Measurements from ENCODE around the gene USP2.

The USP2 gene

GRCh38 chr11:119373921-119374631, 7.4 kb downstream of the USP2 start:
- no peak overlapping the region for H3K4me3 ChIP-seq (ENCODE audit: low read depth, low read length)
- ChIA-PET CTCF (interaction anchor here (0.6 to 21.7 kb wide), 37 partner anchors 9 to 279 kb away, joined by 3 to 425 read pairs (median 7); partner anchors contain the start of genes C1QTNF5, CBL, MFRP and THY1), POLR2A (interaction anchor here (1.0 kb wide), 1 partner anchor 9 kb away, joined by 4 read pairs; no protein-coding TSS in a partner anchor)
- TF ChIP-seq CTCF (IDR thresholded peaks at IDR 0.05; ENCODE audit: insufficient read depth, low read length, missing control alignments) = peak; percentile 96
- peak; percentile 12 for DNase-seq (ENCODE audit: low read depth, low spot score)

GRCh38 chr11:119373059-119373920, 8.2 kb downstream of the USP2 start:
- ChIA-PET POLR2A (interaction anchor here (1.0 kb wide), 1 partner anchor 8 kb away, joined by 4 read pairs; no protein-coding TSS in a partner anchor), CTCF (interaction anchor here (0.9 to 21.7 kb wide), 31 partner anchors 8 to 279 kb away, joined by 3 to 425 read pairs (median 6); partner anchors contain the start of genes C1QTNF5, CBL, MFRP and THY1)
- no peak for TF ChIP-seq CTCF (IDR thresholded peaks at IDR 0.05; ENCODE audit: insufficient read depth, low read length, missing control alignments)

GRCh38 chr11:119372260-119373058, 9.0 kb downstream of the USP2 start:
- H3K4me3 ChIP-seq (ENCODE audit: low read depth, low read length) = no peak overlapping the region
- no peak for TF ChIP-seq CTCF (IDR thresholded peaks at IDR 0.05; ENCODE audit: insufficient read depth, low read length, missing control alignments)
- POLR2A ChIA-PET = no interaction called here
- CTCF ChIA-PET = interaction anchor here (1.2 to 21.7 kb wide), 13 partner anchors 8 to 103 kb away, joined by 3 to 425 read pairs (median 42); partner anchors contain the start of genes C1QTNF5, MFRP and USP2
- no peak for DNase-seq (ENCODE audit: low read depth, low spot score)

More at GRCh38 chr11:119373059-119373920, 8.2 kb downstream of the USP2 start:
- no peak overlapping the region for H3K4me3 ChIP-seq (ENCODE audit: low read depth, low read length)
- DNase-seq (ENCODE audit: low read depth, low spot score) = no peak

GRCh38 chr11:119371778-119372182, 9.7 kb downstream of the USP2 start:
- POLR2A ChIA-PET = no interaction called here
- H3K4me3 ChIP-seq (ENCODE audit: low read depth, low read length) = no peak overlapping the region
- DNase-seq (ENCODE audit: low read depth, low spot score) = no peak
- no peak for TF ChIP-seq CTCF (IDR thresholded peaks at IDR 0.05; ENCODE audit: insufficient read depth, low read length, missing control alignments)
- CTCF ChIA-PET = interaction anchor here (7.7 to 21.7 kb wide), 5 partner anchors 10 to 104 kb away, joined by 86 to 425 read pairs (median 145); partner anchors contain the start of genes C1QTNF5, MFRP and USP2

- no peak for TF ChIP-seq CTCF (IDR thresholded peaks at IDR 0.05; ENCODE audit: insufficient read depth, low read length, missing control alignments)
- H3K4me3 ChIP-seq (ENCODE audit: low read depth, low read length) = no peak overlapping the region
- CTCF ChIA-PET = interaction anchor here (4.8 to 21.7 kb wide), 6 partner anchors 9 to 104 kb away, joined by 31 to 425 read pairs (median 143); partner anchors contain the start of genes C1QTNF5, MFRP and USP2
- no peak for DNase-seq (ENCODE audit: low read depth, low spot score)
- POLR2A ChIA-PET = no interaction called here
Observed at GRCh38 chr11:119371067-119371601, 10.4 kb downstream of the USP2 start.

All from AG04449 (cell line).